SK-N-MC (cell line): ENCODE results near the gene ATP6AP2.

Experiments used
- EZH2 ChIP-seq: fragments of 200-600 bp; sonication (generic); IDR thresholded peaks from one replicate; pipeline ENCODE4 v1.6.1; 2017; ENCODE audit warnings: antibody characterized with exemption
- POLR2AphosphoS5 ChIP-seq: IDR thresholded peaks from 2 replicates; pipeline ENCODE4 v1.6.1; 2012; ENCODE audit warnings: mild to moderate bottlenecking, low read depth, low read length, borderline replicate concordance

GRCh38 chrX:40578039-40578695 lies 2.6 kb upstream of the ATP6AP2 start:
- no peak for TF ChIP-seq EZH2
- TF ChIP-seq POLR2AphosphoS5, result no peak
